ENCODE results near the gene RNU6-7. TPM values are rescaled to one million over a fixed set of nuclear protein-coding genes. Genes with fewer than 3 reads are reported as not detected.

Gene RNU6-7
- total and polyA plus RNA-seq, 2 donors (not counting 3 experiments of a cell fraction or from before 2014, with no cell fraction given) = not detected

DNA sequence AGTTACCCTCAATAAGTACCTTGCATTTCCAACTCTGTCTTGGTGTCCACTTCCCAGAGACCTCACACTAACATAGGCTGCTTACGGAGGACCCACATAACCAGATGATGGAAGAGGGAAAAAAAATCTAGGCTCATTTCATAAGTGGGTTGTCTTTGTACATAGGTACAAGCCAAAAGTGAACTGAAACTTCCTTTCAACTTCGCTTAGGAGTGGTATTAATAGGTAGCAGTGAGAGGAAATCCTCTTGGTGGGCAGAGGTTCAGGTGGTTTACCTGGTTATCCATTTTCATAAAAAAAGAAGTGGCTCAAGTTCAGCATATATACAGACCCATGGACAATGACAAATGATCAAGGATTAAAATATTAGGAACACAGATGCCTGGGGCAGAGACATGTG lies 35.8 kb upstream of the RNU6-7 start:
- FAIRE-seq (no peak), DNase-seq (ENCODE audit: low read depth, low spot score) (no peak)
- no TSS peak for BruUV-seq (replicated peaks)
- dilution Hi-C loops (cut with MboI; ENCODE audit: extremely low pct_ligation_motif_present, low sequenced_read_pairs) (no loop called here), intact Hi-C loops (cut with micrococcal nuclease) (no loop called here)
- Histone ChIP-seq H4K20me1 (replicated peaks; ENCODE audit: control insufficient read depth, extremely low read depth, insufficient read depth, low read length) (no peaks in the 10 kb centered on the region), H3K9ac (replicated peaks; ENCODE audit: extremely low read depth, insufficient read depth, low read length) (no peak overlapping the region), H3K9me1 (replicated peaks; ENCODE audit: control insufficient read depth, extremely low read depth, insufficient read depth, low read length) (no peaks in the 10 kb centered on the region), H3K9me3 (replicated peaks; ENCODE audit: control insufficient read depth, insufficient read depth, low read length) (no peaks in the 10 kb centered on the region), H3K4me2 (ENCODE audit: insufficient read depth, low read length) (no peak overlapping the region), H3K27me3 (ENCODE audit: control insufficient read depth in 2 of 2, insufficient read depth in 2 of 2, low read length in 2 of 2) (no peaks in the 10 kb centered on the region), H2AFZ (ENCODE audit: low read depth, low read length) (no peak overlapping the region), H3K79me2 (ENCODE audit: control insufficient read depth, insufficient read depth, low read length) (no peaks in the 10 kb centered on the region), H3K36me3 (ENCODE audit: control insufficient read depth in 2 of 2, extremely low read depth in 1 of 2, insufficient read depth in 2 of 2, low read length in 2 of 2) (no peaks in the 10 kb centered on the region), H3K4me3 (replicated peaks in 1 of 3; ENCODE audit: insufficient read depth in 1 of 3, low read depth in 1 of 3, low read length in 3 of 3) (no peak overlapping the region), H3K4me1 (ENCODE audit: control insufficient read depth, extremely low read depth, insufficient read depth, low read length) (no peaks in the 10 kb centered on the region), H3K27ac (ENCODE audit: insufficient read depth, low read depth, low read length) (no peak overlapping the region)
- CTCF ChIA-PET = no interaction called here
- POLR2A ChIA-PET = no interaction called here
- TF ChIP-seq FOS (IDR thresholded peaks at IDR 0.05; ENCODE audit: borderline replicate concordance, insufficient read depth, low read length) (no peak), EZH2 (IDR thresholded peaks at IDR 0.05; ENCODE audit: borderline replicate concordance, low read depth, low read length, severe bottlenecking) (no peak)
- TF ChIP-seq, protein P1, sequence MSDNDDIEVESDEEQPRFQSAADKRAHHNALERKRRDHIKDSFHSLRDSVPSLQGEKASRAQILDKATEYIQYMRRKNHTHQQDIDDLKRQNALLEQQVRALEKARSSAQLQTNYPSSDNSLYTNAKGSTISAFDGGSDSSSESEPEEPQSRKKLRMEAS (IDR thresholded peaks at IDR 0.05; ENCODE audit: insufficient read depth, insufficient read length) = no peak

DNA sequence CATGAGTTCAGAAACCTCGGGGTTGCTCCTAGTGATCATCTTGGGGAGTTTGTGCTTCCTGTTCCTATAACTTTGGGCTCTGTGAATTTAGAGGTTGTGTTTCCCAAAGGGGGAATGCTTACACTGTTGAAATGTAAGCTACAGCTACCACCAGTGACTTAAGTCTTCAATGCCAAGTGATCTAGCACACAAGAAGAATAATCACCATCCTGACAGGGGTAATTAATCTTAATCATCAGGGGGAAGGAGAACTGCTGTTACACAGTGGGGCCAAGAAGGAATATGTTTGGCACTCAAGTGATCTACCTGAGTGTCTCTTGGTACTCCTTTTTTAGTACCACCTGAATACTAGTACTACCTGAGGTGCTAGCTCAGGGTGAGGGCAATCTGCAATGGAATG lies 34.9 kb upstream of the RNU6-7 start:
- ChIA-PET CTCF (no interaction called here), POLR2A (no interaction called here)
- intact Hi-C loops (cut with micrococcal nuclease) (no loop called here), dilution Hi-C loops (cut with MboI; ENCODE audit: extremely low pct_ligation_motif_present, low sequenced_read_pairs) (no loop called here)
- H3K36me3 ChIP-seq (ENCODE audit: control insufficient read depth in 2 of 2, extremely low read depth in 1 of 2, insufficient read depth in 2 of 2, low read length in 2 of 2) = no peaks in the 10 kb centered on the region
- H3K27me3 ChIP-seq (ENCODE audit: control insufficient read depth in 2 of 2, insufficient read depth in 2 of 2, low read length in 2 of 2) = no peaks in the 10 kb centered on the region
- no peaks in the 10 kb centered on the region for H3K79me2 ChIP-seq (ENCODE audit: control insufficient read depth, insufficient read depth, low read length)
- H2AFZ ChIP-seq (ENCODE audit: low read depth, low read length) = no peak overlapping the region
- no peaks in the 10 kb centered on the region for H3K9me3 ChIP-seq (replicated peaks; ENCODE audit: control insufficient read depth, insufficient read depth, low read length)
- no peak for DNase-seq (ENCODE audit: low read depth, low spot score)
- no peak overlapping the region for H3K27ac ChIP-seq (ENCODE audit: insufficient read depth, low read depth, low read length)
- no peaks in the 10 kb centered on the region for H3K9me1 ChIP-seq (replicated peaks; ENCODE audit: control insufficient read depth, extremely low read depth, insufficient read depth, low read length)
- no peaks in the 10 kb centered on the region for H4K20me1 ChIP-seq (replicated peaks; ENCODE audit: control insufficient read depth, extremely low read depth, insufficient read depth, low read length)
- no peak overlapping the region for H3K4me3 ChIP-seq (replicated peaks in 1 of 3; ENCODE audit: insufficient read depth in 1 of 3, low read depth in 1 of 3, low read length in 3 of 3)
- no peak for FAIRE-seq
- H3K9ac ChIP-seq (replicated peaks; ENCODE audit: extremely low read depth, insufficient read depth, low read length) = no peak overlapping the region
- no peak overlapping the region for H3K4me2 ChIP-seq (ENCODE audit: insufficient read depth, low read length)
- no peaks in the 10 kb centered on the region for H3K4me1 ChIP-seq (ENCODE audit: control insufficient read depth, extremely low read depth, insufficient read depth, low read length)
- no peak for TF ChIP-seq FOS (IDR thresholded peaks at IDR 0.05; ENCODE audit: borderline replicate concordance, insufficient read depth, low read length)
- no peak for TF ChIP-seq GATA2 (IDR thresholded peaks at IDR 0.05; ENCODE audit: insufficient read depth, insufficient read length, low read depth, low read length)
- no peak for TF ChIP-seq POLR2A (IDR thresholded peaks at IDR 0.05; ENCODE audit: low read depth, low read length)
- TF ChIP-seq, protein P1 (IDR thresholded peaks at IDR 0.05; ENCODE audit: insufficient read depth, insufficient read length) = no peak
- TF ChIP-seq EZH2 (IDR thresholded peaks at IDR 0.05; ENCODE audit: borderline replicate concordance, low read depth, low read length, severe bottlenecking) = no peak
- TF ChIP-seq, protein P2, sequence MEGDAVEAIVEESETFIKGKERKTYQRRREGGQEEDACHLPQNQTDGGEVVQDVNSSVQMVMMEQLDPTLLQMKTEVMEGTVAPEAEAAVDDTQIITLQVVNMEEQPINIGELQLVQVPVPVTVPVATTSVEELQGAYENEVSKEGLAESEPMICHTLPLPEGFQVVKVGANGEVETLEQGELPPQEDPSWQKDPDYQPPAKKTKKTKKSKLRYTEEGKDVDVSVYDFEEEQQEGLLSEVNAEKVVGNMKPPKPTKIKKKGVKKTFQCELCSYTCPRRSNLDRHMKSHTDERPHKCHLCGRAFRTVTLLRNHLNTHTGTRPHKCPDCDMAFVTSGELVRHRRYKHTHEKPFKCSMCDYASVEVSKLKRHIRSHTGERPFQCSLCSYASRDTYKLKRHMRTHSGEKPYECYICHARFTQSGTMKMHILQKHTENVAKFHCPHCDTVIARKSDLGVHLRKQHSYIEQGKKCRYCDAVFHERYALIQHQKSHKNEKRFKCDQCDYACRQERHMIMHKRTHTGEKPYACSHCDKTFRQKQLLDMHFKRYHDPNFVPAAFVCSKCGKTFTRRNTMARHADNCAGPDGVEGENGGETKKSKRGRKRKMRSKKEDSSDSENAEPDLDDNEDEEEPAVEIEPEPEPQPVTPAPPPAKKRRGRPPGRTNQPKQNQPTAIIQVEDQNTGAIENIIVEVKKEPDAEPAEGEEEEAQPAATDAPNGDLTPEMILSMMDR (IDR thresholded peaks at IDR 0.05; ENCODE audit: extremely low read depth in 1 of 2, insufficient read depth in 1 of 2, low read depth in 1 of 2, low read length in 2 of 2) = no peak
- no peak for TF ChIP-seq MYC (IDR thresholded peaks at IDR 0.05; ENCODE audit: low read depth, low read length)
- no peak for TF ChIP-seq JUN (IDR thresholded peaks at IDR 0.05; ENCODE audit: borderline replicate concordance, insufficient read depth, insufficient read length, low read depth)
- no TSS peak for BruUV-seq (replicated peaks)

Data from endothelial cell of umbilical vein (primary cell).